Stimulated activated CD8-positive, alpha-beta memory T cell treated with anti-CD3 and anti-CD28 coated beads, Interleukin-15, amount 100 ng/mL, for 24 hours (primary cell): Measurements from ENCODE around the gene DCUN1D3.
"Not testable (repeated sequence)": the region's sequence is repeated elsewhere in the genome, so short reads cannot be mapped to it uniquely, and the experiment has no call there.

Source experiments
- DNase-seq: peaks from one replicate; pipeline ENCODE4 v3.0.0-alpha.2; 2020; ENCODE audit warnings: low read depth

DCUN1D3 gene

DNA sequence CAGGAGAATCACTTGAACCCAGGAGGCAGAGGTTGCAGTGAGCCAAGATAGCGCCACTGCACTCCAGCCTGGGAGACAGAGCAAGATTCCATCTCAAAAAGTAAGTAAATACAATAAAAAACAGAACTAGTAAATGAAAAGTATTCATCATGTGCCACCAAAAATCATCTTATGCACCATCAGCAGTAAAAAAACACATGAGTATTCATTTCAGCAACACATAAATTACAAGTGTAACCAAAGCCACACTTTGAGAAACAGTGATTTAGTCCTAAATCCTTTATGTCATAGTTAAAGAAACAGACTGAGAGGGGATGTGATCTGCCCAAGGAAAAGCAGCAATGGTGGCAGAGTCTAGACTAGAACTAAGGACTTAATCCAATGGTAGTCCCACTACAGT lies 13.0 kb downstream of the DCUN1D3 start:
- no peak for DNase-seq

DNA sequence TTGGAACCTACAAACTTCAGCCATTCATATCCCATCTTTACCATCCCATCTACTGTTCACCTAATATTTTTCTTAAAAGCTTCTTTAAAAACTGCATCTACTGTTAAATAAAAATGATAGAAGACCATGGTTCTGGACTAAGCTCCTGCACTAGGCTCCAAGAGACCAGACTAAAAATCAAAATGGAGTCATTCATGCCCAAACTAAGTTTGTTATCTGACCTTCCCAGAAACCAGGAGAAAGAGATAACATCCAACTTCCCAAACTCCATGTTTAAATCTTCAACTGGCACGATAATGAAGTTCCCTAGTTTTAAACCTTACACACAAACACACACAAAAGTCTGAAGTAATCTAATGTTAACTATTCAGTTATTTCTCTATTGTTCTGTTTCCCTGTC lies 13.8 kb downstream of the DCUN1D3 start:
- DNase-seq, result no peak

DNA sequence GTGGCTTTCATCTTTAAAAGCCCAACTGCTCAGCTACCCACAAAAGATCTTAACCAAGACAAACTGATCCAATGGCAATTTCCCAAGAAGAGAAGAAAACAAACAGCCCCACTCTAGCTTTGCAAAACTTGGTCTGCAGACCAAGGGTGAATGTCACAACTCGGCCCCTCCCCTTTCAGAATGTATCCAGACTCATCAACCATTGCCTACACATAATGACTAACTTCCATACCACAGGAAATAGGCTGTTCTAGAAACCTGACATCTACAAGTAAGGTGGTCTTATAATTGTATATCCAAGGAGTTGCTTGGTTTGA lies 16.0 kb downstream of the DCUN1D3 start:
- no peak for DNase-seq

DNA sequence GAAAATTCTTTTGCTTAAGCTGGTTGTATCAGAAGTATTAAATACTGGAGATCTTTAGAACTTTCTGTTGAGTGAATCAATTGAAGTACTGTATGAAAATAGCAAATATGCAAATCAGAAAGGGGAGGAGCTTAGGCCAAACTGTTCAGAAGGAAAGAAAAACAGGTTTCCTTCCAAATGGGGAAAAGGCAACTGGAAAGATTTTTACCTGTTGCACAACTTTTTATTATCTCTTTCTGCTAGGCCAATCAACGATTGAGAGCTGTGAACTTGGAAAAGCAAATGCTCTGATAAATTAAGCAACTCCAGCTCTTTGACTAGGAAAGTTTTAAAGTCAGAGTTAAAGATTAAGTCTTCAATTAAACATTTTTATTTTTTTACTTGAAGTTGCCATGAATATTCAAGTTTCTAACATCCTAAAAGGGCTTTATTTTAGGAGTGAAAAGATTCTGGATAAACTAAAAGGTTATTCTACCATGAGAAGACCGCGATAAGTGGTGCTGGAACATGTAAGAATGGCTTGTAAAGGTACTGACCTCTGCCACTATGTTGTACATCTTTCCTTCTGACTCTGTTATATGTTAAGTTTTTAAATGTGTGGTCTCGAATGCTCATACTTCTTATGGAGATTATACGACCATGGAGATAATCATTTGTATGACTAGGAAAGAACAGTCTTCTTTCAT lies 16.5 kb downstream of the DCUN1D3 start:
- DNase-seq, result no peak

DNA sequence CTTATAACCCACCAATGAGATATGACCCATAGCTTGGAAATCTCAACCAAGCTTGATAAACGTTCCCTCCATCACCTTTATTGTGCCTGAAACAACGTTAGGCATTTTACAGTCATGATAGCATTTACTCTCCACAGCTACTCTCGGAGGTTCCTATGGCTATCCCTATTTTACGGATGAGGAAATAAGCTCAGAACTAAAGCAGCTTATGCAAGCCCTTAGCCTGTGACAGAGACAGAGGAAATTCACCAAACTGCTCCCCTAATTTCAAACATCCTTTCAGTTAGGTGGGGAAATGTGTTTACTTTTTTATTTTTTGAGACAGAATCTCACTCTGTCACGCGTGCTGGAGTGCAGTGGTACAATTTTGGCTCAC lies 18.7 kb downstream of the DCUN1D3 start:
- DNase-seq, result no peak

DNA sequence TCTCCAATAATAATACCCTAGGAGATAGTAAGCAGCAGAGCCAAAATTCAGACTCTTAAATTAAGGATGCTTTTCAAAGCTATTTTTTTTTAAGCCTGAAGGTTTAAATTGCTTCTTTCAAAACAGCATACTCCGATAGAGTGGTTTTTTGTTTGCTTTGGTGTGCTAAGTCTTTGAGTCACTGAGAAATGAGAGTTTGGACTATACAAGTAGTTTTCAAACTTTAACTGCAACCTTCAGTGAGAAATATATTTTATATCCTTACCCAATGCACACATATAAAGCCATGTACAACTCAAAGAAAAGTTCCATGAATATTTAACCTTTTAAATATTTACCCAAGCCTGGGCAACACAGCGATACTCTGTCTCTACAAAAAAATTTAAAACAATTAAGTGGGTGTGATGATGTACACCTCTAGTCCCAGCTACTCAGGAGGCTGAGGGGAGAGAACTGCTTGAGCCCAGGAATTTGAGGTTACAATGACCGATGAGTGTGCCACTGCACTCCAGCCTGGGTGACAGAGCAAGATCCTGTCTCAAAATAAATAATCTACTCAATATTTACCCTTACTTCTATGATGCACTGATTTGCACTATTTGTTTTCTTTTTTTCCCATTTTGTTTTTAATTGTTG lies 19.2 kb downstream of the DCUN1D3 start:
- DNase-seq, result no peak

DNA sequence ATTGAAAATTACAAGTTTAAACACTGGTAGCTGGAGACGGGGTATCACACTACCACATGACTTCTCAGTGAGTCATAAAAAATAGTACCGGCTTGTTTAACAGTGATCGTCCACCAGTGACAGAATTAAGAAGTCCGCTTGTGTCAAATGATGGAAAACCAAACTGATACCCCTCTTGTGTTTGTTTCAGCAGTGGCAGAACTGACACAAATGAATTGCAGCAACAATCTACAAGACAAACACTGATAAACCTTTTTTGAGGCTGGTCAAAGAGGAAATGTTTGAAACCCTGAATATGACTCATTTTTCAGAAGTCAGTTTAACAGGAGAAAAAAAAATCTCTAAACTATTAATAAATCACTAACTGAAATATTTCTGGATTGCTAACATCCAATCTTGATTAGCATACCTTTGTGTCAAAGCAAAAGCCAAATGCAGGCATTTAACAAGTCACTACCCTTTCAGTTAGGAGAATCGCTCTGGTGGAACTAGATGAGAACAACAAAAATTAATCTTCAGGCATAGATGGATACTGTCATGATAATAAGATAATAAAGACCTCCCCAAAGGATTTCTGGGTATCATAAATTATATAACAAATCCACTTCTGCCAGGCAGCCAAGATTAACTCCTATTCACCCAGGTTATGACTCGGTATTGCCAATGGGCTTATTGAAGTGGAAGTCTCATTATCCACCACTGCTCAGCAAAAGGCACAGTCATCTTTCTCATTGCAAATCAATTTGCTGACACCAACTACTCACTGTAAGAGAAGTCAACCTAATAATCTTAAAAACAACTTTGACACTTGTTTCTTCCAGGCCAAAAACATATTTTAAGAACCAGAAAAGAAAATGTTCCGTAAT lies 20.8 kb downstream of the DCUN1D3 start:
- DNase-seq, result no peak

DNA sequence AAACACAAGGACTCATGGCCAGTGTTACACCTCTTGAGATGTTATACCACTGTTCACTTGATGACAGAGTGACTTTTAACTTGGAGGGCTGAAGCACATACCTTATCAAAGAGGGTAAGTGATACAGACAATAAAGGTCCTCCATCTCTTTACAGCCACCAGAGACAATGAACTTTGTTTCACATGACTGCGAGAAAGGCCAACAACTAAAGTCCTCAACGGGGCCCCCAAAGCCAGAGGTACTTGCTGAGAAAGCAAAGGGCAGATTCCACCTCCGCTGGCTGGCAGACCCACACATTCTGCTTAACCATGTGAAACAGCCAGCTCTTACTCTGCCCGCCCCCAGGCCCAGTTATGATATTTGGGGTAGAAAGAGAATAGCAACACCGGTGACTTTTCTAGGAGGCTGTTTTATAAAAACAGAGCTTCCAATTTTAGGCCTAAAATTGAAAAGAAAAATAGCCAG lies 21.4 kb downstream of the DCUN1D3 start:
- no peak for DNase-seq

DNA sequence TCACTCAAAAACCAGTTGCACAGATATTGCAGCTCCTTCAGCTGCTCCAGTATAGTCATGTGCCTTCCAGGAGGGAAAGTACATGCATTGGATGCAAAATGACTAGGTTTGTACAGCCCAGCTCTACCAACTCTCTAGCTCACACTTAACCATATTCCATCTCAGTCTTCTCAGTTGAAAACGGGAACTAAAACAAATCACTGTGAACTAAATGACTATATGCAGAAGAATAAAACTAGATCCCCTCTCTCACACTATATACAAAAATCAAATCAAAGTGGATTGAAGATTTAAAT lies 24.9 kb downstream of the DCUN1D3 start:
- no peak for DNase-seq

DNA sequence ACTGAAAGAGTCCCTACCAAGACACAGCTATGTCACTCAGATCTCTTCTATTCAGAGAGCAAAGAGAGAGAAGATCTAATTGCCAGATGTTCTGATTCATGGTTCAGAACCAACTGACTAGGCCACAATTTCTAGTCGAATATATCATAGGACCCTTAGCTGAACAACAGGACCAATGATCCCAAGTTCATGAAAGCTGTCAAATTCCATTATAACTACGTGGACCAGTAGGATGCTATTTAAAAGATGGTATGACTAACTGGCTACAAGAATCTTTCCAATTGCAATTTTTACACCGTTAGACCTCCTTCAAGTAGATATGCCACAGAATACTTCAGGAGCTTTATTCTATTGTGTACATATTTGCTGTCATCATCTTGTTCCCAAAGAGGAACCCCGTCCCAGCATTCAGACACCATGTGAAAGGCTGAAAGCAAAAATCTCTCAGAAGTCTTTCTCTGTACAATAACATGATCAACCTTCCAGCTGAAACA lies 26.0 kb downstream of the DCUN1D3 start:
- DNase-seq, result no peak

DNA sequence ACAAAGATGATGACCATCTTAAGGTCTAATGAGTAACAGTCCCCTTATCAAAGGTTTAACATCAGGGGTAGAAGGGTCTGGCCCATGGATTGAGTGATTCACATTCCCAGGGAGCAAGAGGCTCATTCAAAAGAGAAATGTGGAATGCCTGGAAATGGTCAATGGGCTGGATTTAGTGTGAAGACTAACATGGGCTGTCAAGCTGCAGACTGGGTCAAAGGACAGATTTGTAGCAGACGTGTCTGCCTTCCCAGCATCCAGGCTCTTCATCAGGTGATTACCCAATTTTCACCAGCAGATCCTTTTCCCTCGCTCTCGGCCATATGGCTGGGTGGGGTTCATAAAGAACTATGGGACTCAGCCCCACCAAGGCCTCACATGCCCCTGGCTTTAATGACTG lies 26.8 kb downstream of the DCUN1D3 start:
- no peak for DNase-seq

DNA sequence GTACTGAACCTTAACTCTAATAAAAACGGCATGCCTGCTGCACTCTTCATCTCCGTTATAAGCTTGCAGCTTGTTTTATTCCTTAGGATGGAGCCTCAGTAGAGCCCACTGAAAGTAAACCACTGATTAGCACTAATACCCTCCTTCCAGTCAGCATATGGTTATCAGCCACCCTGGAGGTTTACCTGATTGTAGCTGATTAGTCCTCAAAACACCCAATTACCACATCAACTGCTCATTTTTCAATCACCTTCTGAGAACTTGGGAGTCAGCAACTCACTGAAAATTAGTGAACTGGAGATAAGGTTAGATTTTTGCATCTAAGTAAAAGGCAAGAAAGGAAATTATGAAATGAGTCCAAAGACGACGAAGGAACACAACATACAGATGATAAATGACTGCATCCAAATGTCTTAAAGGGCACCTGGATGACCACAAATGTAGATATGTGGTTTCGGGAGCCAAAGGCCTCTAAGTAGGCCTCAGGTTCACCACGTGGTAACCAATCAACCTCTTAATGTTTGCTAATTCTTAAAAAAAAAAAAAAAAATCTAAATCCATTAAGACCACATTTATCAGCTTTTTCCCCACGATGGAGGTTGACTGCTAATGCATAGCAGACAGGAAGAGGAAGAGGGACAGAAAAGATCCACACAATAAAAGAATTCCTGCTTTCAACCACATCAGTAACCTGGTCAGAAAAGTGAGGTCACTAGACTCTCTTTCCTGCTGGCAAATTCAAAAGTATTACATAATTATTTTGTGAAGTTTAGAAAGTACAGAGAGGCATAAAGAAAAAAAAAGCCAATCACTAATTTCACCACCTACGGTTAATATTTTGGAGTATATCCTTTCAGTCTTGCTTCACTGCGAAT lies 28.0 kb downstream of the DCUN1D3 start:
- no peak for DNase-seq

DNA sequence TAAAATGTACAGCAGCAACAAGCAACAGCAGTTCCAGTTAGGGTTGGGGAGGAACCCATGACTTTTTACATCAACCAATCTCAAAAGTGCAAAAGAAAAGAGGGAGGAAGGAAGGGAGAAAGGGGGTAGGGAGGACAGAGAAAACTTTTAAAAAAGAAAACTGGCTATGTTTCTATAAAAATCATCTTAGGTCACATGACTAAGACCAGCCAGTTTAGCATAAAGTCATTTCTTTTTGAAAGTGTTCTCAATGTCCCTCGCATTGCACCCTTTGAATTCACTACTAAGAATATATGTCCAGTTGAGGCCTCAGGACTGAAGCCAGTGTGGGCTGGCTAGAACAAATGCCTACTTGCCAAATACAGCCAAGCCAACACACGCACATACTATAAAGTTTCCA lies 28.9 kb downstream of the DCUN1D3 start:
- DNase-seq, result no peak

DNA sequence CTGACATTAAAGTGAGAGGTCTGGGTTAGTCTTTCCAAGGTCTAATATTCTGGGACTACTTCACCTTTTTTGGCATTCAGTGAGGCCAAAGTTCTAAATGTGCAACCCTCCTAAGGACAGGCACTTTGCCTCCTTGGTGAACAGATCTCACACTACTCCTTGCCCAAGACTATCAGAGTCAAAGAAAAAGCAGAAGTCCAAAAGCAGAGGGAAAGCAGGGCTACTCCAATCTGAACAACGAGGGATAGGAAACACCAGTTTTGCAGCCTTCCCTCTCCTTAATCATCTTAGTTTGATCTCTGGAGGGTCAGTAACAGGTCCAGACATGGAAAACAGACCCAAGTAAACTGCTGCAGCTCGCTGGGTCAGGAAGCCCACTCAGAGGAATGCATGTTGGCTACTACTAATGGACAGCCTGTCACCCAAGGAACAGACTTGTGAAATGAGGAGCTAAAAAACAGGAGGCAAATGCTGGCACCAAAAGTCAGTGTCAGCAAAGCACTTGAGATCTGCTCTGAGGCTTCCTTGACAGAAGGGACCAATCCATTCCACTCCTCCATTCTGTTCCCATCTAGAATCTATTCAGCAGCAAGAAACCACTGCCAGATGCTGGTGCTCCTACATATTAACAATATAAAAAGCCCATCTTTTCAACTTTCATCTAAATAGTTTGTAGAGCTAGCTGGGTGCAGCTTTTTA lies 29.9 kb downstream of the DCUN1D3 start:
- no peak for DNase-seq

DNA sequence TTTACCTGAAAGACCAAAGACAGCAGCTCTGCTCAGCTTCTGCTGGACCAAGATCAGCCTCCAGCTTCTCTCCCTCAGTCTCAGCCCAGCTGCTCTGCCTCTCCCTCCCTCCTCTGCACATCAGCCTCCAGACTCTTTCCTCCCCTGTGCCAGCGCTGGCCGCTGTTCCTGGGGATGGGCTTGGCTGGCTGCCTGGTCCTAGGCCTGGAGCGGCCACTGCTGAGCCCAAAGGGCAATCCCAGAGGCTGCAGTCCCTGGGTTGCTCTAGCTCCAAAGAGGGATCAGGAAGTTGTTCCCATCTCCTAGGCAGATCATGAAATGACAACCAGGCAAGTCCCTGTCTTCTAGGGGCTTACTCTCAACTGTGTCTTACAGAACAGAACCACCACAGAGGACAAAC lies 31.3 kb downstream of the DCUN1D3 start:
- no peak for DNase-seq

DNA sequence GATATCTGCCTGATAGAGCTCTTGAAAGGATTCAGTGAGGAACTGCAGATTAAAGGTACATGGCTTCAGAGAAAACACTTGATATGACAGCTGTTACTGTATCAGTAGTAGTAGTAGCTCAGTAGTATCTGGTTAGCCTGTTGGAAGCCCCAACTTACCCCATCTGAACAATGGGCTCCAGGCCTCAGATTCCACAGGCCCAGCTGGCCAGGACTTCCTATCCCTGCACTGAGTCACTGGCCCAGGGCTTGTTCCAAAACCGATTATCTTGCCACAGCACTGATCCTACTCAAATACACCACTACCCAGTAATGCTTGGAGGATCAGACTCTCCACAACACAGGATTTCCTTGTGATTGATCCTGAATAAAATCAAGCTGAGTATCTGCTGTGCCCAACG lies 32.6 kb downstream of the DCUN1D3 start:
- no peak for DNase-seq

DNA sequence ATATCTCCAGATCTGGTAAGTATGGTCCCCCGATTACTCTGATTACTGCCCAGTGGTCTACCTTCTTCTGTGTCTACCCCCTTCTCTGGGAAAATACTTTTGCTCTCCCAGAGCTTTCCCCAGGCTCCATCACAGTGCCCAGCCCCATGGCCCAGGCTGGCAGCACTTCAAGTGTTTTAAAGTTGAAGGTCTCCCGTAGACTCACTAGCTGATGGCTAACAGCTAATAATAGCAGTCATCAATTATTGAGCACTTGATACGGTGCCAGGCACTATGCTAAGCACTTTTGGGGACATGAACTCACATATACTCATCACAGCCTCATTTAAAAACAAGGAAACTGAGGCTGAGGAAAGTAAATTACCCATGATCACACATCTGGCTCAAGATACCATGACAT lies 33.4 kb downstream of the DCUN1D3 start:
- no peak for DNase-seq

DNA sequence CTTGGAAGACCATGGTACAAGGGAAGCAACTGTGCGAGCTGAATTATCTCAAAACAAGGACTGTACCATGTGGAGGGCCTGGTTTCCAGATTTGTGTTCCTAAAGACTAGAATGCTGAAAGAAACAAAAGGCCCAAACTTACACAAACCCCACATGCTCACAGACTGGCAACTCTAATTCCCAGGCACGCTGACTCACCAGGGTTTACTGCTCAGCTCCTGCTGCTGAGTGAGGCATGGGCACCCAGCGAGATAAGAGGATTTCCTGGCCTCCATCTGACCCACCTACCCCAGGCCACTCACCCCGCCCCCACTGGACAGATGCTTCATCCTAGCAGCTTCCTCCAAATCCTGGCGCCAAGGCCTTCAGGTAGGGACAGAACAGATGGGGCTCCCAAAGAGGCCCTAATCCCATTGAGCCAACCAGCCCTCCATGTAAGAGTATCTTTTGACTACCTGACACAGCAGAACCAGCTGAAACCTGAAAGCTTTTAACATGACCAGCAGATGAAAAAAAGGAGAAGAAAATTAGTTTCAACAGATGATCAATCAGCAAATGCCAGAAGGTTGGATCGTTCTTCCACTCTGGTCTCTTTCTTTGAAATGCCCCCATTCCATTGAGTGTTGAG lies 33.9 kb downstream of the DCUN1D3 start:
- DNase-seq, result no peak

DNA sequence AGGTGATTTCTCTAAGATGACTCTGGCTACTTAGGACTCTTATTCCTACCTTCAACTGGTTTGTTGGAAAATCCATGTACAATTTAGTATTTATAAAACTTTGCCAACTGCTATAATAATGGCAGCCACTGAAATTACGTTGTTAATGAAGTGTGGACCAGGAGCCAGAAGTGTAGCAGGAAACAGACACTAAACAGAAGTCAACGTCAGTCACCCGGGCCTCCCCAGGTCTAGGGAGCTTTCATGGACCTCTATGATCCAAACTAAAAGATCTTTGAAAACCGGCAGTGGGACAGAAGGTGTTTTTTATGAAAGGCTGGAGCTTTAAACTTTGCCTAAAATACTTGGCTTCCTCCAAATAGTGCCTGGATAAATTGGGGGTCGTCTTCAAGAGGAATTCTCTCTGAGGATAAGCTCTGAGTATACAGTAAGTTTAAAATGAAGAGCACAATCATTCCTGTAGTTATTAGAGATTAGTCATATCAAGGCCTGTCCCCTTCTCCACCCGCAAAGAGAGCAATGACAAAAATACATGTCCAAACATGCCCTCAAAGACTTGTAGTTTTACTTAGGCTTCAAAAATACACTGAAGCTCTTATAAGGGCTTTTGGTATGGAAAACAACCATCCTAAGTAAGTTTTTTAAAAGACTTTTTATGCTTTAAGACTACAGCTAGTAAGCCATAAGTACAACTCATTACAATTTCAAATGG lies 34.6 kb downstream of the DCUN1D3 start:
- no peak for DNase-seq

DNA sequence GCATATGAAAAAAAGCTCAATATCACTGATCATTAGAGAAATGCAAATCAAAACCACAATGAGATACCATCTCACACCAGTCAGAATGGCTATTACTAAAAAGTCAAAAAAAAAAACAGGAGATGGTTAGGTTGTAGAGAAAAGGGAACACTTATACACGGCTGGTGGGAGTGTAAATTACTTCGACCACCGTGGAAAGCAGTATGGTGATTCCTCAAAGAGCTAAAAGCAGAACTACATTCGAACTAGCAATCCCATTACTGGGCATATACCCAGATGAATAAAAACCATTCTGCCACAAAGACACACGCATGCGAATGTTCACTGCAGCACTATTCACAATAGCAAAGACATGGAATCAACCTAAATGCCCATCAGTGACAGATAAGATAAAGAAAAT lies 35.8 kb downstream of the DCUN1D3 start:
- DNase-seq, result not testable (repeated sequence)
